K562 (cell line): ENCODE measurements around the gene RAB24. TPM values are rescaled to one million over a fixed set of nuclear protein-coding genes. Genes with fewer than 3 reads are reported as not detected.

Source experiments
- ATAC-seq: fragments of 200-7000 bp; cut with Tn5 transposase; 3 replicates; pipeline ENCODE4 v1.9.1; 2020; ENCODE audit warnings: moderate library complexity
- BruUV-seq: library from RNA; stranded (reverse); fragments of 400-500 nt; replicated peaks from 2 replicates; lab custom pipeline; 2021; lab: Mats Ljungman, UMichigan
- CTCF ChIA-PET: fragments of 300-600 bp; formaldehyde crosslinking; extraction: SDS; loops from one replicate; lab custom pipeline; 2021; ENCODE audit warnings: low intra/inter-chr PET ratio; lab: Yijun Ruan, JAX
- POLR2A ChIA-PET: fragments of 300-600, 350-650 bp; sonication (Branson Sonifier 250); formaldehyde crosslinking; extraction: SDS; loops from one replicate; lab custom pipeline; 2021; ENCODE audit warnings: antibody characterized with exemption, inconsistent platforms; lab: Yijun Ruan, JAX
- DNase-seq, 4 experiments: peaks; one replicate each; pipeline versions ENCODE4 v3.0.0 to v3.0.0-alpha.2; 2011 to 2018; ENCODE audit warnings: low spot score in 3 of 4, mixed read lengths in 3 of 4; ENCODE audit errors: extremely low read depth in 1 of 4
- FAIRE-seq: peaks from 2 replicates; lab custom pipeline; 2011; peaks lifted over from hg19 to GRCh38; lab: Jason Lieb, UNC
- H2AFZ ChIP-seq: 2 replicates; pipeline ENCODE4 v1.6.0; 2011; ENCODE audit warnings: low read depth, low read length, control low read depth, inconsistent platforms
- H3K27ac ChIP-seq: fragments of 200-600 bp; 3 replicates; pipeline ENCODE4 v1.8.0; 2011; ENCODE audit warnings: low read depth, mild to moderate bottlenecking, control low read depth, inconsistent platforms, low read length, moderate library complexity, mixed read lengths; ENCODE audit errors: extremely low read depth
- H3K27me3 ChIP-seq, 2 experiments: fragments of 300-600 bp in 1 of 2; 2 replicates in 1 of 2; 3 replicates in 1 of 2; pipeline versions ENCODE4 v1.6.0 to v1.8.0; 2011; ENCODE audit warnings: inconsistent platforms in 2 of 2, low read length in 2 of 2, mild to moderate bottlenecking in 1 of 2, mixed read lengths in 1 of 2, moderate library complexity in 1 of 2; ENCODE audit not compliant: control insufficient read depth in 2 of 2, insufficient read depth in 2 of 2
- H3K36me3 ChIP-seq: fragments of 300-600 bp; 3 replicates; pipeline ENCODE4 v1.8.0; 2011; ENCODE audit warnings: mild to moderate bottlenecking, low read length, inconsistent platforms; ENCODE audit not compliant: control insufficient read depth, insufficient read depth
- H3K4me1 ChIP-seq, 2 experiments: fragments of 200-600 bp in 1 of 2; replicated peaks in 1 of 2; 2 replicates in 1 of 2; 3 replicates in 1 of 2; pipeline versions ENCODE4 v1.5.1 to v1.8.0; 2011; ENCODE audit warnings: inconsistent platforms in 2 of 2, low read length in 2 of 2, mild to moderate bottlenecking in 1 of 2, mixed read lengths in 1 of 2, moderate library complexity in 1 of 2; ENCODE audit not compliant: control insufficient read depth in 2 of 2, insufficient read depth in 2 of 2
- H3K4me2 ChIP-seq: 2 replicates; pipeline ENCODE4 v1.6.1; 2011; ENCODE audit warnings: low read length, control low read depth, inconsistent platforms, mixed read lengths; ENCODE audit not compliant: insufficient read depth
- H3K4me3 ChIP-seq: fragments of 200-600 bp; sonication (generic), shearing (Covaris generic); 2 replicates; pipeline ENCODE4 v1.5.1; 2016; ENCODE audit warnings: control low read depth, inconsistent platforms
- H3K79me2 ChIP-seq: fragments of 200-600 bp; 3 replicates; pipeline ENCODE4 v1.8.0; 2011; ENCODE audit warnings: low read length, inconsistent platforms; ENCODE audit not compliant: control insufficient read depth, insufficient read depth
- H3K9ac ChIP-seq, 2 experiments: 2 replicates each; pipeline versions ENCODE4 v1.6.0 to v1.6.1; 2011; ENCODE audit warnings: low read depth in 2 of 2, low read length in 2 of 2, control low read depth in 1 of 2, inconsistent platforms in 1 of 2, mild to moderate bottlenecking in 1 of 2, mixed read lengths in 1 of 2; ENCODE audit not compliant: insufficient read depth in 1 of 2
- H3K9me1 ChIP-seq: one replicate; pipeline ENCODE4 v1.6.0; 2011; ENCODE audit warnings: inconsistent platforms, mild to moderate bottlenecking, low read length, moderate library complexity; ENCODE audit not compliant: control insufficient read depth, insufficient read depth
- H3K9me3 ChIP-seq: replicated peaks from 2 replicates; pipeline ENCODE4 v1.5.1; 2011; ENCODE audit warnings: low read depth, low read length, inconsistent platforms; ENCODE audit not compliant: control insufficient read depth, insufficient read depth
- H4K20me1 ChIP-seq: replicated peaks from 2 replicates; pipeline ENCODE4 v1.6.1; 2011; ENCODE audit warnings: low read length, inconsistent platforms, mixed read lengths; ENCODE audit not compliant: control insufficient read depth, insufficient read depth
- FIP1L1 ChIP-seq: fragments of 200-400 bp; formaldehyde crosslinking; IDR thresholded peaks from 2 replicates; pipeline ENCODE4 v1.6.1; 2018; ENCODE audit warnings: mild to moderate bottlenecking, low read depth, low read length; ENCODE audit not compliant: poor library complexity, severe bottlenecking
- HNRNPUL1 ChIP-seq: fragments of 200-400 bp; formaldehyde crosslinking; IDR thresholded peaks from 2 replicates; pipeline ENCODE4 v1.6.1; 2017; ENCODE audit warnings: low read length
- NR2F6 ChIP-seq: fragments of 450-650 bp; formaldehyde crosslinking; IDR thresholded peaks from 2 replicates; pipeline ENCODE4 v1.4.0; 2020; ENCODE audit warnings: mild to moderate bottlenecking
- SP1 ChIP-seq: sonication (generic); formaldehyde crosslinking; IDR thresholded peaks from 2 replicates; pipeline ENCODE4 v1.8.1; 2022; ENCODE audit warnings: mild to moderate bottlenecking, missing genetic modification reagents
- SREBF1 ChIP-seq: fragments of 150-350 bp; IDR thresholded peaks from 2 replicates; pipeline ENCODE4 v1.6.1; 2014; ENCODE audit warnings: antibody characterized with exemption, low read depth, low read length, borderline replicate concordance
- SRSF7 ChIP-seq: fragments of 200-400 bp; formaldehyde crosslinking; optimal IDR thresholded peaks from 2 replicates; pipeline ENCODE3; 2017; ENCODE audit warnings: mild to moderate bottlenecking, low read depth, low read length
- TSC22D4 ChIP-seq: fragments of 450-650 bp; IDR thresholded peaks from 2 replicates; pipeline ENCODE4 v1.6.1; 2016; ENCODE audit warnings: missing genetic modification characterization, missing biosample characterization, control low read depth
- ZNF778 ChIP-seq: fragments of 450-650 bp; formaldehyde crosslinking; IDR thresholded peaks from 2 replicates; pipeline ENCODE4 v1.4.0; 2020; ENCODE audit warnings: mild to moderate bottlenecking, moderate library complexity
- WGBS: fragments of 100-300 bp; shearing (Covaris generic); methylation state at CpG from one replicate; pipeline ENCODE4 v1.1.6; 2016; ENCODE audit warnings: low coverage, mixed read lengths; ENCODE audit not compliant: insufficient coverage; ENCODE audit errors: missing lambda C conversion rate; 5-methylcytosine and 5-hydroxymethylcytosine counted together
- in situ Hi-C: fragments of 300-500 bp; cut with MboI; formaldehyde crosslinking; loops from 4 replicates; pipeline ENCODE4 v1.15.0; 2018; ENCODE audit warnings: inconsistent platforms, mixed read lengths
- intact Hi-C: fragments of 100-400 bp; cut with micrococcal nuclease; formaldehyde crosslinking; loops from 2 replicates; pipeline ENCODE4 v1.14.2; 2022
- polyA plus RNA-seq, 8 experiments: library from polyadenylated mRNA; depleted of rRNA in 4 of 8; stranded (reverse) in 5 of 8; unstranded in 3 of 8; fragments of >200 nt; fragmentation: Nextera tagmentation in 2 of 8; fragmentation: Illumina TruSeq in 1 of 8; extraction: Ambion mirVana in 2 of 8; extraction: Trizol in 1 of 8; gene quantifications; 2 replicates each; pipeline versions ENCODE4 v1.2.1 to v1.2.3, GENCODE V29; 2011 to 2014; ENCODE audit warnings: inconsistent platforms in 1 of 8, missing spikeins in 1 of 8
- total RNA-seq, 7 experiments: library from RNA; depleted of rRNA in 6 of 7; stranded (reverse); fragments of >200 nt in 6 of 7; fragmentation: Illumina TruSeq in 2 of 7; extraction: Trizol in 2 of 7; gene quantifications; 2 replicates each; pipeline versions ENCODE4 v1.2.1 to v1.2.3, GENCODE V29; 2011 to 2021; ENCODE audit warnings: low replicate concordance in 1 of 7
- TF ChIP-seq, protein P1 (sequence below): sonication (generic); formaldehyde crosslinking; IDR thresholded peaks from 2 replicates; pipeline ENCODE4 v1.8.0; 2022; ENCODE audit warnings: mild to moderate bottlenecking, missing genetic modification reagents
- TF ChIP-seq, protein P2 (sequence below): fragments of 200-800 bp; sonication (Bioruptor generic); IDR thresholded peaks from 2 replicates; pipeline ENCODE4 v1.6.1; 2017; ENCODE audit warnings: missing genetic modification characterization, missing compliant biosample characterization

The RAB24 gene
- total and polyA plus RNA-seq, 9 of the 15 experiments (the other 6 are each of a cell fraction or from before 2014, with no cell fraction given), result 13.9 to 107 (median 34.8) TPM

DNA sequence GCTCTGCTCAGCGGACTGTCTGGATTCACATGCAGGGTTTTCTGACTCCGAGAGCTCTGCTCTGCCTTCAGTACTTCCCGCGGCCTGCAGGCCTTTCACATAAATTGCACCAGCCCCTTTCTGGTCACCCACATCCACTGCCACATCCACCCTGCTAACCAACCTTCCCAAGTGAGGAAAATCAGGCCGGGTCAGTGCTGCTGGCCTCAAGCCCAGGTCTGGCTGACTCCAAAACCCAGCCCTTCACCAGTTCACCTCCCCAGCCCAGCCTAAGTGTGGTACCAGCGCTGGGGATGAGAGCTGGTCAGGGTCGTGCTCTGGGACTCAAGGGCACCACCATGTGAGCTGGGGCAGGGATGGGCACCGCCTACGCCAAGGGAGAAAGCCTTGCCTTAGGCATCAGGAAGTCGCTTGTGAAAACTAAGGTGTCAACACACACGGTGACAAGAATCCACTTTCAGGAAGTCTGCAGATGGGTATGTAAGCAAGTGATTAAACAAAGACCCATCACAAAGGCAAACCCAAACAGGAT is 35.7 kb upstream of the RAB24 start:
- no peak for DNase-seq
- TF ChIP-seq NR2F6 (no peak), FIP1L1 (no peak), HNRNPUL1 (no peak), SP1 (no peak), SREBF1 (no peak), ZNF778 (no peak), TSC22D4 (no peak), SRSF7 (no peak)
- TF ChIP-seq, protein P1, sequence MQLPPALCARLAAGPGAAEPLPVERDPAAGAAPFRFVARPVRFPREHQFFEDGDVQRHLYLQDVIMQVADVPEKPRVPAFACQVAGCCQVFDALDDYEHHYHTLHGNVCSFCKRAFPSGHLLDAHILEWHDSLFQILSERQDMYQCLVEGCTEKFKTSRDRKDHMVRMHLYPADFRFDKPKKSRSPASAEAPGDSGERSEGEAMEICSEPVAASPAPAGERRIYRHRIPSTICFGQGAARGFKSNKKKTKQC, result no peak
- TF ChIP-seq, protein P2, sequence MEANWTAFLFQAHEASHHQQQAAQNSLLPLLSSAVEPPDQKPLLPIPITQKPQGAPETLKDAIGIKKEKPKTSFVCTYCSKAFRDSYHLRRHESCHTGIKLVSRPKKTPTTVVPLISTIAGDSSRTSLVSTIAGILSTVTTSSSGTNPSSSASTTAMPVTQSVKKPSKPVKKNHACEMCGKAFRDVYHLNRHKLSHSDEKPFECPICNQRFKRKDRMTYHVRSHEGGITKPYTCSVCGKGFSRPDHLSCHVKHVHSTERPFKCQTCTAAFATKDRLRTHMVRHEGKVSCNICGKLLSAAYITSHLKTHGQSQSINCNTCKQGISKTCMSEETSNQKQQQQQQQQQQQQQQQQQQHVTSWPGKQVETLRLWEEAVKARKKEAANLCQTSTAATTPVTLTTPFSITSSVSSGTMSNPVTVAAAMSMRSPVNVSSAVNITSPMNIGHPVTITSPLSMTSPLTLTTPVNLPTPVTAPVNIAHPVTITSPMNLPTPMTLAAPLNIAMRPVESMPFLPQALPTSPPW (CRISPR knock-in tag), result no peak
- Histone ChIP-seq H3K9me3 (no peaks in the 10 kb centered on the region), H3K4me2 (no peak overlapping the region), H3K9me1 (no peaks in the 10 kb centered on the region), H2AFZ (no peak overlapping the region), H3K27ac (no peak overlapping the region), H3K4me1 (no peaks in the 10 kb centered on the region), H4K20me1 (0 out of 2 replicates have a peak, but pooled peaks cover 8% of the 10 kb centered on the region), H3K79me2 (peaks cover 33% of the 10 kb centered on the region), H3K4me3 (no peak overlapping the region), H3K36me3 (peaks cover 84% of the 10 kb centered on the region), H3K27me3 (no peaks in the 10 kb centered on the region), H3K9ac (no peak overlapping the region)
- ChIA-PET CTCF (no interaction called here), POLR2A (interaction anchor here (0.6 to 1.4 kb wide), 2 partner anchors 12 to 13 kb away, joined by 3 to 4 read pairs; partner anchors contain the start of gene LMAN2)
- ATAC-seq, result no peak
- 86% methylated on average over 11 of the region's 11 CpGs for WGBS
- FAIRE-seq, result no peak
- in situ Hi-C loops, result no loop called here
- no TSS peak for BruUV-seq
- intact Hi-C loops, result no loop called here
